IPS DF 4.7 (cell line): ENCODE results near the gene TOMM70.

ENCODE experiments used
- DNase-seq: peaks from one replicate; pipeline ENCODE4 v3.0.0-alpha.2; 2013; ENCODE audit warnings: low spot score; ENCODE audit errors: extremely low read depth

Gene TOMM70

GRCh38 chr3:100411091-100411982 is 10.4 kb upstream of the TOMM70 start:
- DNase-seq = no peak

GRCh38 chr3:100407977-100408532 is 7.2 kb upstream of the TOMM70 start:
- no peak for DNase-seq

GRCh38 chr3:100407164-100407563 is 6.3 kb upstream of the TOMM70 start:
- DNase-seq = no peak

- DNase-seq = no peak
These were observed 3.3 kb upstream of the TOMM70 start for GRCh38 chr3:100404250-100404548.

DNA sequence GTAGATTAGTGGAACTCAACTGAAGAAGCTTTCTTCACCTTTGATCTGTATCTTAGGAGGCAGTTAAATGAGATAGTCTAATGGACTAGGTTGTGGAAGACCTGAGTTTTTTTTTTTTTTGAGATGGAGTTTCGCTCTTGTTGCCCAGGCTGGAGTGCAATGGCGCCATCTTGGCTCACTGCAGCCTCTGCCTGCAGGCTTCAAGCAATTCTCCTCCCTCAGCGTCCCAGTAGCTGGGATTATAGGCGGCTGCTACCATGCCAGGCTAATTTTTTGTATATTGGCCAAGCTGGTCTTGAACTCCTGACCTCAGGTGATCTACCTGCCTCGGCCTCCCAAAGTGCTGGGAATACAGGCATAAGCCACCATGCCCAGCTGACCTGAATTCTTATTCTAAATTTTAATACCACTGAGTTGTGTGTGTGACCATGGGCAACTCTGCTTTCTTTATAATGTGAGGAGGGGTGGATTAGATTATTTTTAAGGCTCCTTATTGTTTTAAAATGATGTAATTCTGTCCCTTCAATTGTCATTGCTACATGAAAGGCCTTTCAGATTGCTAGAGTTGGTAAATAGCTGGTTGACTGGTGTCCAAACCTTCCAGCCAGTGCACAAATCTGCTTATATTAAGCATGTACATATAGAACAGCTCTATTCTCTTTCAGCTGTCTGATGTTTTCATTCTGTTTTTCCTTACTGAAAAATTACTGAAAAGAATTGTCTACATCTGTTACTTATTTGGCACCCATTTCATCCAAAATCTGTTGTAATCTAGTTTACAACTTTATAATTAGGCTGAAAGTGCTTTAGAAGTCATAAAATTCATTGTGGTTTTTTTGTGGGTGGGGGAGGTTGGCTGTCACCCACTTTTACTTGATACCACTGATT is 2.7 kb upstream of the TOMM70 start:
- no peak for DNase-seq

GRCh38 chr3:100402891-100403290 is 2.0 kb upstream of the TOMM70 start:
- DNase-seq = no peak

- DNase-seq = no peak
These were observed 1.4 kb upstream of the TOMM70 start for GRCh38 chr3:100402256-100402655.

- no peak for DNase-seq
These were observed 769 bp upstream of the TOMM70 start for GRCh38 chr3:100401674-100402041.

DNA sequence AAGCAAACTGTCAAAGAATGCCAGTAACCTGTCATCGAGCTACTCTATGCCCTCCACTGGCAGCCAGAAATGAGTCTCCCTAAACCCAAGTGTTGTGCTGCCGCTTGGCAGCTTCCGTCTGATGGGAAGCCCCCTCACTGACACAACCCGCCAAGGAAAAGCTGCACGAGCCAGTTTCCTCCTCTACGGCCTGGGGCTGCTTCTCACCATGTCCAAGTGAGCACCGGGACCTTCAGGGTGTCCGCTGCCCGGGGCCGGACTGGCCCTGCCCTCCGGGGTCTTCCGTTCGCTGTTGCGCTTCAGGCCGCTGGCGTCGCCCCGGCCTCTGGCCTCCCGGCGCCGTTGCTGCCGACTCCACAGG is 490 bp downstream of the TOMM70 start:
- DNase-seq = no peak

GRCh38 chr3:100399341-100400071 is 1.4 kb downstream of the TOMM70 start:
- no peak for DNase-seq

DNA sequence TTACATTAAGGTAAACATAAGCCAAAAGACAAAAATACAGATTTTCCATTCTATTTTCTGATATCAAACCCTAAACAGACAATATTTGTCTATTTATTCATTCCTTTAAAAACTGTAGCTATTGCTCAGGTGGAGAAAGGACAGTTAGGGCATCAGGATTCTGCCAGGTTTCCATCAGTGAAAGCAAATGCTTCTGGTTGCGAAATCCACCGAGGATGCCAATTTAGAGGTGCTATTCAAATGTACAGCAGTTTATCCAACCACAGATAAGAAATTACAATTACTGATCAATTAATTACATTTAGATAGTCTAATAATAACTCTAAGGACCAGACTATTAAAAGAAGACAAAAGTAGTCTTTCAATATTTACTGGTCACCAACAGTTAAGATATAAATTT is 3.9 kb downstream of the TOMM70 start:
- no peak for DNase-seq

DNA sequence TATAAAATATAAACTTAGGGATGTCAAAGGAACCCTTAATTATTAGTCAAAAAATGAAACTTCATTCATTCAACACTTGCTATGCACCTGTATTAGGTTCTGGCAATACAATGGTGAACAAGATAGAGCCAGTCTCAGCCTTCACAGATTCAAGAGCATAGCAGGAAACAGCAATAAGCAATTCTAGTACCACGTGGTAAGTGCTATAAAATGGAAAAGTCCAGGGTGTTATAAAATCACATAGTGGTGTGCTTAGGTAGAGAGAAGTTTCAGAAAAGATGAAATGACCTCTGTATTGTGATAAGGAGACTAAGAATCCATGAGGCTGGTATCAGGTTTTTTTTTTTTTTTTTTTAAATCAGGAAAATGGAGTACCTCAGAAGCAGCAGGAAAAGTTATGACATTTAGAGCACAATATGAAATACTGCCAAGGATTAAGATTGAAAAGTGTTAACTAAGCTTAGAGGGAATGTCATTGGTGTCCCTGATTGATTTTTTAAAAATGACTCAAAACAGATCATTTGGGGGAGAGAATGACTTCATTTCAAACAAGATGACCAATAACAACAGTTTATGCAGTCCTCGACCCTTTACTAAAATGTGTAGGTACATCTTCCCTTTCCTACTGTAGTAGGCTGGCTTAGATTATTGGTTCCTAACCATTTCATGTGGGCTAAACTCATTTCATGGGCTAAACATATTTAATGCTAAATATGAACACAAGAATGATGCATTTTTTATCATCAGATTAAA is 5.0 kb downstream of the TOMM70 start:
- DNase-seq = no peak

DNA sequence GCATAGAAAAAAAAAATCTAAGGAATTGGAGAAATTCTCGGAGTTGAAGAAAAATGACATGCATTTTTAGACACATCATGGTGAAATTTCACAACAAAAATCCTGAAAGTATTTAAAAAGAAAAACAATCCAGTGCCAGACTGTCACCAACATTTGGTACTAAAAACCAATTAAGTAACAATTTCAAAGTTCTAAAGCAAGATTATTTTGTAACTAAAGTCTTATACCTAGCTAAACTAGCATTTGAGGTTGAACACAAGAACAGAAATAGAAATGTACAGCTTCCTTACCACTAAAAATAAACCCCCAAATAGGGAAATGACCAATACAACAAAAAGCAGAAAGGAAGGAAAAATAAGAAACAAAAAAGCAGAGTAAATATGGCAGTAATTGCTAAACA is 11.9 kb downstream of the TOMM70 start:
- no peak for DNase-seq

DNA sequence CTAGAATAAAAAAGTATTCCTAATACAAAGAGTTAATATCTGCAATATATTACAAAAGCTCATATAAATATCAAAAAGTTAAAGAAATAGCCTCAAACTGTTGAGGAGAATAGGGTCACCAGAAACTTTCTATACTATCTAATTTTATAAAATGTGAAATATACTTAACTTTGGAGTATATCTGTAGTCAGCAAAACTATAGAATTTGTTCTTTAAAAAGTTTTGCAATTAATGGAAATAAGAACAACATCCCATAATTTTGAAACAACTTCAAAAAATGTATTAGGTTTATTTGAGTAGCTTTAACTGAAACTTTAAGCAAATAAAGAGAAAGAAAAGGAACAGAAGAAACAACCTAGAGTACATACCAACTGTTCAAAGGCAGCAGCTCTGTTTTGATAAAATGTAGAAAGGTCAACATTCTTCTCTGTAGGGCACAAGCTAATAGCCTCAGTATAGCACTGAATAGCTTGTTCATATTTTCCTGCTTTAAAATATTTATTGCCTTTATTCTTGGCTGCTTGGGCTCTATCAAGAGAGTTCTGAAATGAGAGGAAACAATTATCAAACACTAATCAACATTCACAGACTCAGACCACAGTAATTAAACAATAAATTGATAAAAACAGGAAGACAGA is 14.3 kb downstream of the TOMM70 start:
- DNase-seq = no peak

DNA sequence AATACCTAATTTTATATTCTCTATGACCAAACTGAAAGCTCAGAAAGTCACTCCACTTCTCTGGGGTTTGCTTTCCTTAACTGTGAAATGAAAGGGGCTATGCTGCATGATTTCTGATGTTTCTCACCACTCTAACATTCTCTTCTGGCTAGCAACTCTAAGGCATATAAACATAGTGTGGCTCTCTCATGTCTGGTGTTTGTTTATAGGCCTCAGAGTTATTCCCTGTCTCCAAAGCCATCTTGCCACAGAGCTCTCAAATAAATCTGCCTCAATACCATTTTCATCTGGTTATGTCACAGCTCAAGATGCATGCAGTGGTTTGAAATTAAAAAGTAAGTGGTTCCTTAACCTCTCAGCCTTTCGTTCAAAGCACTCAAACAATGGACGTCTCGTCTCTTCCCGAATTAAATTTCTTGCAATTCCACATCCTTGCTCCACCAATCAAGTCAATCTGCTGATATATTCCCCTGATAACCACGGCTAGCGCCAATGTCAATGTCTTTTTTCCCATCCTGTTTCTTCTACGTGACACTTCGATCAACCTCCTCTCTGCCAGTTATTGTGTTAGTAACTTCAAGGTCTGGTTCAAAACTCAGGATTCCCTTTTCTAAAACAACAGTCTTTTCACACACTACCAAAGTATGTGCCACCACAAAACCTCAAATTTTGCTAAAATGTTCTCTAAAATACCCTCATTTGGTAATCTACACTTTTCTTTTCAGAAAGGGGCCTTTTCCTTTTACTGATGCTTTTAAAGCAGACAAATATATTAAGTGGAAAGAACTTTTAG is 16.0 kb downstream of the TOMM70 start:
- DNase-seq = no peak

DNA sequence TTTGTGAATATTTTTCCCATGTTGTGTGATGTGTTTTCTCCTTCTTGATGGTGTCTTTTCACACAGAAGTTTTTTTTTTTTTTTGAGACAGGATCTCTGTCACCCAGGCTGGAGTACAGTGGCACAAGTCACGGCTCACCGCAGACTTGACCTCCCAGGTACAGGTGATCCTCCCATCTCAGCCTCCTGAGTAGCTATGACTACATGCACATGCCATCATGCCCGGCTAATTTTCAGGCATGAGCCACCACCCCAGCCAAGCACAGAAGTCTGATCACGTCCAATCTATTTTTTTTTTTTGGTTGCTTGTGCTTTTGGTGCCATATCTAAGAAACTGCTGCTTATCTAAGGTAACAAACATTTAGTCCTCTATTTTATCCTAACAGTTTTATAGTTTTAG is 24.6 kb downstream of the TOMM70 start:
- no peak for DNase-seq

DNA sequence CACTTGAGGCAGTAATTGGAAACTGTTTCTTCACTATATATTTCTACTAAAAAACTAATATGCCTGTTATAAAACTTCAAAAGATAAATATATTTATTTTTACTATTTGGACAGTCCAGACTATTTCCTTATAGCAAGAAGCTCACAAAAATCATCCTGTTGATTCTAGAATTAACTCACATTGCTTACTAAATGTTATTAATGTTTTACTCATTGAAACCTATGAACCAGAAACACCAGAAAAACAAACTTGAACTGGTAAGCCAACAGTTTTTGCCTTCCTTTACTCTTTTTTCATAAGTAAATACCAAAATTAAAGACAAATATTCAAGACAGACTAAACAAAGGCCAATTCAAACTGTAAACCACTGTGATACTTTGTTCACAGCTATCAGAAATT is 26.4 kb downstream of the TOMM70 start:
- no peak for DNase-seq

DNA sequence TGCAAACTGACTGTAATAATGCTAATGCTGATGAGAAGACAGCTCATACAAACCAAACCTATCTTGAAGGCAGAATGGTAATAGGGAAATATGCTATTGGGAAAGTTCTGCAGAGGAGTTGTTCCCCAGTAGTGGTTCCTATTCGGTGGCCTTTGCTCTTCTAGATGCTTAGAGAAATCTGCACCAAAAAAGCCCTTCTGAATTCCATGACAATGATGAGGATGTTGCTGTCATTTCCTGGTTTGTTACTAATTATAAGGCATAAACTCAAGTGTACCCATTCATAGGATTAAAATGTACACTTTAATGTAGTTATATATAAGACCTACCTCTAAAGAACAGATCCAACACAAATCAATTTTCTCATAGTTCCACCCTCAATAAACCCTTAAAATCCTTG is 30.1 kb downstream of the TOMM70 start:
- DNase-seq = no peak

GRCh38 chr3:100368441-100368840 is 32.4 kb downstream of the TOMM70 start:
- no peak for DNase-seq

- no peak for DNase-seq
These were observed 34.5 kb downstream of the TOMM70 start for GRCh38 chr3:100366424-100366823.
